D721Med (cell line): Measurements from ENCODE around the gene KYAT1.

Experiments
- DNase-seq: peaks from one replicate; pipeline ENCODE4 v3.0.0; 2011; ENCODE audit warnings: low spot score; ENCODE audit not compliant: insufficient read length
- FAIRE-seq: peaks from 2 replicates; lab custom pipeline; 2011; peaks lifted over from hg19 to GRCh38; lab: Jason Lieb, UNC
- CTCF ChIP-seq: IDR thresholded peaks from 2 replicates; pipeline ENCODE4 v1.5.1; 2012; ENCODE audit warnings: mild to moderate bottlenecking, control low read depth; ENCODE audit not compliant: insufficient read depth; ENCODE audit errors: missing control alignments

The KYAT1 gene

DNA sequence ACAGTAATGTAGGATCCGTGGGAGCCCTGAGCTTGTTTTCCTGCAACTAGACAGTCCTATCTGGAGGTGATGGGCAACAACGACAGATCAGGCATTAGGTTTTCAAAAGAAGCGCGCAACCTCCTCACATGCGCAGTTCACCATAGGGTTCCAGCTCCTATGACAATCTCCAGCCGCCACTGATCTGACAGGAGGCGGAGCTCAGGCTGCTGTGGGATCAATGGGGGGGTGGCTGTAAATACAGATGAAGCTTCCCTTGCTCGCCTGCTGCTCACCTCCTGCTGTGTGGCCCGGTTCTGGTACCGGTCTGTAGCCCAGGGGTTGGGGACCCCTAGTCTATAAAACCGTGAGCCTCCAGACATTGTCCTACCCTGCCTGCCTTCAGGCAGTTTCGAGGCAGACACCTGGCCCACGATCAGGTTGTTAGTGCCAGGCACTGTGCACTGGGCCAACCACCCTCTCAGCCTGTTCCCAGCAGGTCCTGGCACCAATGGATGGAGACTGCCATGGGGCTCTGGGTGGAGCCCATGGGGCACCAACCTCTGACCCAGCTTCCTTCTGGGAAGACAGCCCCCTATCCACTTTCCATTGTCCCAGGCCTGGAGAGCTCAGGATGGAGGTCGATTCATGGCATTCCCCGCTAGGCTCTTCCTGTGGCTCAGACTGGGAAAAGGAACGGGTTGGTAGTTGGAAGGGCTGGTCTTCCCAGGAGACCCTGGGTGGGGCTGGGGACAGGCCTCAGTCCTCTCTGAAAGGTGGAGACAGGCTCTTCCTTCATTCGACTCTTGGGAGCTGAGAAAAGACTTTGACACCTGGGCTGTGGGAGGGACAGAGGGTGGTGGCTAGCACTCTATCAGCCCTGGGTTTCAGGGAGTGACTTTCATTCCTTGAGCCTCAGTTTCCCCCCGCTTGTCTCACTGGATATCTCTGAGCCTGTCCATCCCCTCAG, 61.8 kb downstream of the KYAT1 start:
- FAIRE-seq (peak; percentile 85), DNase-seq (peak; percentile 76)
- no peak for TF ChIP-seq CTCF

- no peak for TF ChIP-seq CTCF
- no peak for DNase-seq
- no peak for FAIRE-seq
Measured at GRCh38 chr9:128818839-128819715, 62.7 kb downstream of the KYAT1 start.

DNA sequence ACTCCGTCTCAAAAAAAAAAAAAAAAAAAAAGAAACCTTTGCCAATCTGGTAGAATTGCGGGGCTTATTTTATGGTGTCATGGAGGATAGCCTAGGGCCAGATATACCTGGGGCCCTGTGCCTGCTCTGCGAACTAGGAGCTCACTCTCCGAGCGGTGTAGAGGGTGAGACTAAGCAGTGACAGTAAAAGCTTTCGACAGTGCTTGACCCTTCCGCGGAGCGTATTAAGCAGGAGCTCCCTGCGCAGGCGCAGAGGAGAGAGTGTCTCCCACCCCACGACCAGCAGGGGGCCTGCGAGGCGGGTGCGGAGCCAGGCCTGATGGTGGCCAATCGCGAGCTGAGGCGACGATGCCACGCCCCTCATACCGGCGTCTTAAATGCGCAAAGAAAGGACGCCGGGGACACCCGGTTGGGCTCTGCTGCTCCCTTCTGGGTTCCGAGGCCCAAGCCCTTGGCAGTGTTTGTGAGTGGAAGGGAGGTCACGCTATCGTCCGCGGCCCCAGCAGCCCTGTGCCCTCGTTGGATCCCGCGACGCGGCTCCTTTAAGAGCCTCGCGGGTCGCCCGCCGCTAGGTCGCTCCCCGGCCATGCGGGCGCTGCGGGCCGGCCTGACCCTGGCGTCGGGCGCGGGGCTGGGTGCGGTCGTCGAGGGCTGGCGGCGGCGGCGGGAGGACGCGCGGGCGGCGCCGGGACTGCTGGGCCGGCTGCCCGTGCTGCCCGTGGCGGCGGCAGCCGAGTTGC, 63.5 kb downstream of the KYAT1 start, which contains the start of gene ENDOG:
TSS of gene ENDOG (plus strand) at position 402 of the 740 bp plus-strand sequence. CDS start at position 587, 185 bp downstream.
- FAIRE-seq (no peak), DNase-seq (peak; percentile 93)
- peak; percentile 83 for TF ChIP-seq CTCF

- no peak for TF ChIP-seq CTCF
- FAIRE-seq (no peak), DNase-seq (no peak)
Measured at GRCh38 chr9:128810873-128811272, 70.9 kb downstream of the KYAT1 start.

- TF ChIP-seq CTCF, result no peak
- FAIRE-seq, result no peak
Measured at GRCh38 chr9:128809831-128810230, 71.9 kb downstream of the KYAT1 start.

DNA sequence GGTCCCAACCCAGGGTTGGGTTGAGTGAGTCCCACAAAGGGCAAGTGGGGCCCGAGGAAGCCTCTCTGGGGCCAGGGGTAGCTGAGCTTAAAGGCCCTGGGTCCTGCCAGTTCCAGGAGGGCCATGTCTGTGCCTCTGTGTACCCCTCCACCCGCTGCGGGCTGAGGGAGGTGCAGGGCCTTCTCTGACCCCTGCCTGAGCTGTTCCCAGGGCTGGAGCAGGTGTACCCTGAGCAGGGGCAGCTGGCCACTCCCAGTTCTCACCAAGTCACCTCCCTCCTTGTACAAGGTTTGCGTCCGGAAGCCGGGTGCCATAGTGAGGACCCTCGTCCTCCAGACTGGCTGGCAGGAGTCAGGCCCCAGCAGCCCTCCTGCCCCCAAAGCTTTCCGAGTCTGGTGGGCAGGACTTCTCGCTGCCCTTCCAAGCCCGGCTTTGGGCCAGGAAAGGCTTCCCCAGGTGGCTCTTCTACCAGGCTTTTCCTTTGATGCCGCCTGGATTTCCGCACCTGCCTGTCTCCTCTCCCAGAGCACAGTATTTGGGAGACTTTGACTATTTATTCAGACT, 72.6 kb downstream of the KYAT1 start:
- no peak for DNase-seq
- TF ChIP-seq CTCF, result no peak
- FAIRE-seq, result no peak

More at GRCh38 chr9:128809831-128810230, 71.9 kb downstream of the KYAT1 start:
- no peak for DNase-seq
